K562 (cell line): ENCODE measurements around the gene BCL7B. TPM values are rescaled to one million over a fixed set of nuclear protein-coding genes. Genes with fewer than 3 reads are reported as not detected.

ENCODE experiments used
- ATF4 ChIP-seq: fragments of 450-650 bp; formaldehyde crosslinking; IDR thresholded peaks from 2 replicates; pipeline ENCODE4 v1.4.0; 2022; ENCODE audit warnings: mild to moderate bottlenecking, moderate library complexity
- BRF1 ChIP-seq: IDR thresholded peaks from 3 replicates; pipeline ENCODE4 v1.6.1; 2011; ENCODE audit warnings: borderline replicate concordance, mild to moderate bottlenecking; ENCODE audit not compliant: insufficient read length; ENCODE audit errors: extremely low read depth
- C11orf30 ChIP-seq: fragments of 450-650 bp; IDR thresholded peaks from 2 replicates; pipeline ENCODE4 v1.6.1; 2016; ENCODE audit warnings: low read depth, mild to moderate bottlenecking
- CBX1 ChIP-seq: sonication (generic); IDR thresholded peaks from 2 replicates; pipeline ENCODE4 v1.6.1; 2016; ENCODE audit warnings: antibody characterized with exemption, low read depth, mild to moderate bottlenecking
- CREB3L1 ChIP-seq: fragments of 450-650 bp; IDR thresholded peaks from 2 replicates; pipeline ENCODE4 v1.6.1; 2014; ENCODE audit warnings: low read depth, mild to moderate bottlenecking, moderate library complexity, borderline replicate concordance
- E2F3 ChIP-seq: fragments of 250-450 bp; sonication (Bioruptor Pico); IDR thresholded peaks from 2 replicates; pipeline ENCODE4 v1.4.0; 2020; ENCODE audit warnings: mild to moderate bottlenecking
- HINFP ChIP-seq: fragments of 450-650 bp; conservative IDR thresholded peaks from 2 replicates; pipeline ENCODE4 v1.6.1; 2016; ENCODE audit warnings: missing genetic modification characterization, low read depth, mild to moderate bottlenecking, control low read depth, missing compliant biosample characterization
- JUND ChIP-seq, 2 experiments: IDR thresholded peaks; 2 replicates in 1 of 2; 3 replicates in 1 of 2; pipeline ENCODE4 v1.6.1; 2011; ENCODE audit warnings: borderline replicate concordance in 2 of 2, low read depth in 2 of 2, low read length in 2 of 2, improper control_type of control experiment in 1 of 2, missing biosample characterization in 1 of 2, missing genetic modification characterization in 1 of 2, missing genetic modification reagents in 1 of 2
- LCOR ChIP-seq: sonication (generic); formaldehyde crosslinking; IDR thresholded peaks from 2 replicates; pipeline ENCODE4 v1.8.0; 2022; ENCODE audit warnings: mild to moderate bottlenecking, missing genetic modification reagents
- MAFG ChIP-seq: fragments of 450-650 bp; conservative IDR thresholded peaks from 2 replicates; pipeline ENCODE4 v1.6.1; 2016; ENCODE audit warnings: missing genetic modification characterization, missing compliant biosample characterization
- MCM3 ChIP-seq: fragments of 450-650 bp; IDR thresholded peaks from 2 replicates; pipeline ENCODE4 v1.6.1; 2016
- MTF1 ChIP-seq: fragments of 250-450 bp; sonication (Bioruptor Pico); IDR thresholded peaks from 2 replicates; pipeline ENCODE4 v1.9.0; 2021; ENCODE audit warnings: moderate library complexity, mild to moderate bottlenecking, inconsistent platforms, borderline replicate concordance
- POU5F1 ChIP-seq: fragments of 150-350 bp; IDR thresholded peaks from 2 replicates; pipeline ENCODE4 v1.6.1; 2014; ENCODE audit warnings: borderline replicate concordance, low read length, low read depth, mild to moderate bottlenecking; ENCODE audit not compliant: partially characterized antibody
- SMARCE1 ChIP-seq: fragments of 450-650 bp; IDR thresholded peaks from 2 replicates; pipeline ENCODE4 v1.7.1; 2016; ENCODE audit warnings: mild to moderate bottlenecking
- SMC3 ChIP-seq: conservative IDR thresholded peaks from 2 replicates; pipeline ENCODE4 v1.6.1; 2011; ENCODE audit warnings: low read depth, low read length, improper control_type of control experiment; ENCODE audit not compliant: insufficient read depth
- SPI1 ChIP-seq: IDR thresholded peaks from 2 replicates; pipeline ENCODE4 v1.6.1; 2011; ENCODE audit warnings: low read depth, low read length, control low read depth, borderline replicate concordance
- TAF7 ChIP-seq: fragments of 450-650 bp; IDR thresholded peaks from 2 replicates; pipeline ENCODE4 v1.6.1; 2016; ENCODE audit warnings: missing genetic modification characterization, missing compliant biosample characterization
- TFE3 ChIP-seq: fragments of 450-650 bp; formaldehyde crosslinking; IDR thresholded peaks from 2 replicates; pipeline ENCODE4 v1.4.0; 2020; ENCODE audit warnings: mild to moderate bottlenecking, mixed read lengths
- THRA ChIP-seq: fragments of 450-650 bp; IDR thresholded peaks from 2 replicates; pipeline ENCODE4 v1.6.1; 2017; ENCODE audit warnings: mild to moderate bottlenecking, moderate library complexity
- ZBTB26 ChIP-seq: fragments of 450-650 bp; formaldehyde crosslinking; IDR thresholded peaks from 2 replicates; pipeline ENCODE4 v1.4.0; 2022; ENCODE audit warnings: missing genetic modification characterization
- ZNF436 ChIP-seq: fragments of 250-450, 450-650 bp; sonication (Bioruptor Pico); formaldehyde crosslinking; IDR thresholded peaks from 2 replicates; pipeline ENCODE4 v1.7.0; 2020; ENCODE audit warnings: mild to moderate bottlenecking
- polyA plus RNA-seq, 8 experiments: library from polyadenylated mRNA; depleted of rRNA in 4 of 8; stranded (reverse) in 5 of 8; unstranded in 3 of 8; fragments of >200 nt; fragmentation: Nextera tagmentation in 2 of 8; fragmentation: Illumina TruSeq in 1 of 8; extraction: Ambion mirVana in 2 of 8; extraction: Trizol in 1 of 8; gene quantifications; 2 replicates each; pipeline versions ENCODE4 v1.2.1 to v1.2.3, GENCODE V29; 2011 to 2014; ENCODE audit warnings: inconsistent platforms in 1 of 8, missing spikeins in 1 of 8
- total RNA-seq, 7 experiments: library from RNA; depleted of rRNA in 6 of 7; stranded (reverse); fragments of >200 nt in 6 of 7; fragmentation: Illumina TruSeq in 2 of 7; extraction: Trizol in 2 of 7; gene quantifications; 2 replicates each; pipeline versions ENCODE4 v1.2.1 to v1.2.3, GENCODE V29; 2011 to 2021; ENCODE audit warnings: low replicate concordance in 1 of 7

Gene BCL7B
- total and polyA plus RNA-seq, 9 of the 15 experiments (the other 6 are each of a cell fraction or from before 2014, with no cell fraction given) = 10.0 to 73.2 (median 32.9) TPM

GRCh38 chr7:73572767-73573186 lies 15.3 kb upstream of the BCL7B start (continued):
- TF ChIP-seq HINFP (no peak), C11orf30 (no peak), ZBTB26 (CRISPR knock-in tag) (no peak), BRF1 (no peak), MCM3 (no peak), MTF1 (CRISPR knock-in tag) (no peak), SPI1 (no peak), E2F3 (no peak), CREB3L1 (no peak), TAF7 (tag) (no peak), ATF4 (no peak), MAFG (tag) (no peak), CBX1 (no peak), ZNF436 (CRISPR knock-in tag) (no peak), POU5F1 (no peak), LCOR (CRISPR knock-in tag) (peak; percentile 66; the same call in 1 of the 2 replicates), TFE3 (no peak), SMARCE1 (peak; percentile 30; the same call in 1 of the 2 replicates), SMC3 (peak; percentile 22; the same call in 1 of the 2 replicates), JUND (IDR thresholded peaks at IDR 0.05; ENCODE audit: borderline replicate concordance, low read depth, low read length) (peak; percentile 74), JUND (tag; IDR thresholded peaks at IDR 0.05; ENCODE audit: borderline replicate concordance, low read depth, low read length) (peak; percentile 79; the same call in 2 of the 3 replicates), THRA (no peak)
